HepG2 (cell line): ENCODE data around the gene CD48. TPM values are rescaled to one million over a fixed set of nuclear protein-coding genes. Genes with fewer than 3 reads are reported as not detected.

Experiments
- ATAC-seq: fragments of 200-7000 bp; cut with Tn5 transposase; 3 replicates; pipeline ENCODE4 v1.9.1; 2020; ENCODE audit warnings: mild to moderate bottlenecking, moderate library complexity
- BruUV-seq: library from RNA; stranded (reverse); fragments of 400-500 nt; replicated peaks from 2 replicates; lab custom pipeline; 2021; lab: Mats Ljungman, UMichigan
- CTCF ChIA-PET: fragments of 300-600 bp; formaldehyde crosslinking; extraction: SDS; loops from one replicate; lab custom pipeline; 2021; ENCODE audit warnings: low total read pairs, inconsistent platforms, low intra/inter-chr PET ratio; lab: Yijun Ruan, JAX
- POLR2A ChIA-PET: fragments of 350-600 bp; sonication (Branson Sonifier 250); formaldehyde crosslinking; loops from one replicate; lab custom pipeline; 2020; ENCODE audit warnings: antibody characterized with exemption, inconsistent platforms; lab: Yijun Ruan, JAX
- DNase-seq: peaks from one replicate; pipeline ENCODE4 v3.0.0-alpha.2; 2015; ENCODE audit warnings: low spot score
- FAIRE-seq: peaks from 3 replicates; lab custom pipeline; 2011; peaks lifted over from hg19 to GRCh38; lab: Jason Lieb, UNC
- H2AFZ ChIP-seq: one replicate; pipeline ENCODE4 v1.6.1; 2011; ENCODE audit warnings: low read length, inconsistent platforms
- H3K27ac ChIP-seq: fragments of 300-600 bp; 3 replicates; pipeline ENCODE4 v1.8.0; 2011; ENCODE audit warnings: mixed run types, mild to moderate bottlenecking, mixed read lengths, low read length, inconsistent platforms; ENCODE audit not compliant: insufficient read depth; ENCODE audit errors: extremely low read length
- H3K27me3 ChIP-seq, 2 experiments: fragments of 200-600 bp in 1 of 2; 2 replicates in 1 of 2; 3 replicates in 1 of 2; pipeline versions ENCODE4 v1.6.0 to v1.8.0; 2011; ENCODE audit warnings: low read length in 2 of 2, mild to moderate bottlenecking in 2 of 2, moderate library complexity in 2 of 2, inconsistent platforms in 1 of 2; ENCODE audit not compliant: insufficient read depth in 2 of 2, control insufficient read depth in 1 of 2
- H3K36me3 ChIP-seq, 2 experiments: fragments of 200-600 bp in 1 of 2; replicated peaks in 1 of 2; 2 replicates in 1 of 2; 3 replicates in 1 of 2; pipeline versions ENCODE4 v1.5.1 to v1.8.0; 2011; ENCODE audit warnings: low read length in 2 of 2, inconsistent platforms in 1 of 2; ENCODE audit not compliant: insufficient read depth in 2 of 2, control insufficient read depth in 1 of 2
- H3K4me1 ChIP-seq: 2 replicates; pipeline ENCODE4 v1.5.1; 2012; ENCODE audit warnings: low read length, inconsistent platforms; ENCODE audit not compliant: insufficient read depth
- H3K4me2 ChIP-seq: 2 replicates; pipeline ENCODE4 v1.6.0; 2011; ENCODE audit warnings: low read depth, low read length, inconsistent platforms
- H3K4me3 ChIP-seq, 3 experiments: fragments of 200-600 bp in 1 of 3; sonication (generic), shearing (Covaris generic) in 1 of 3; replicated peaks in 1 of 3; 2 replicates each; pipeline ENCODE4 v1.5.1; 2011 to 2016; ENCODE audit warnings: low read length in 3 of 3, inconsistent platforms in 2 of 3, low read depth in 2 of 3, mild to moderate bottlenecking in 2 of 3, control low read depth in 1 of 3, mixed read lengths in 1 of 3; ENCODE audit not compliant: insufficient read depth in 1 of 3
- H3K79me2 ChIP-seq: one replicate; pipeline ENCODE4 v1.6.1; 2011; ENCODE audit warnings: low read length, inconsistent platforms; ENCODE audit not compliant: insufficient read depth
- H3K9ac ChIP-seq: 2 replicates; pipeline ENCODE4 v1.6.0; 2011; ENCODE audit warnings: mild to moderate bottlenecking, low read depth, low read length, inconsistent platforms; ENCODE audit not compliant: insufficient read depth
- H3K9me3 ChIP-seq: 2 replicates; pipeline ENCODE4 v1.5.1; 2012; ENCODE audit warnings: mild to moderate bottlenecking, low read length
- H4K20me1 ChIP-seq: 2 replicates; pipeline ENCODE4 v1.6.0; 2011; ENCODE audit warnings: inconsistent platforms, mild to moderate bottlenecking, low read length, moderate library complexity; ENCODE audit not compliant: insufficient read depth
- FOXP4 ChIP-seq: sonication (generic); formaldehyde crosslinking; IDR thresholded peaks from 2 replicates; pipeline ENCODE4 v1.4.0; 2020; ENCODE audit warnings: missing genetic modification reagents
- NFAT5 ChIP-seq: sonication (generic); formaldehyde crosslinking; IDR thresholded peaks from 2 replicates; pipeline ENCODE4 v1.4.0; 2020; ENCODE audit warnings: missing genetic modification reagents
- PCBP1 ChIP-seq: fragments of 200-400 bp; formaldehyde crosslinking; IDR thresholded peaks from 2 replicates; pipeline ENCODE4 v1.6.1; 2017; ENCODE audit warnings: mild to moderate bottlenecking, low read depth, low read length, borderline replicate concordance
- PCBP2 ChIP-seq: fragments of 200-400 bp; formaldehyde crosslinking; optimal IDR thresholded peaks from 2 replicates; pipeline ENCODE3; 2018; ENCODE audit warnings: low read length, low read depth; ENCODE audit not compliant: poor library complexity, severe bottlenecking
- SNAI1 ChIP-seq: sonication (generic); formaldehyde crosslinking; IDR thresholded peaks from 2 replicates; pipeline ENCODE4 v1.5.0; 2020; ENCODE audit warnings: mild to moderate bottlenecking, missing genetic modification reagents, borderline replicate concordance
- TP53 ChIP-seq: sonication (generic); formaldehyde crosslinking; conservative IDR thresholded peaks from 2 replicates; pipeline ENCODE4 v1.4.0; 2020; ENCODE audit warnings: missing genetic modification reagents
- TRAFD1 ChIP-seq: sonication (generic); formaldehyde crosslinking; IDR thresholded peaks from 2 replicates; pipeline ENCODE4 v1.5.1; 2020; ENCODE audit warnings: missing genetic modification reagents, mild to moderate bottlenecking, borderline replicate concordance
- TRIM22 ChIP-seq: fragments of 450-650 bp; IDR thresholded peaks from 2 replicates; pipeline ENCODE4 v1.6.1; 2017
- ZFY ChIP-seq: sonication (generic); formaldehyde crosslinking; IDR thresholded peaks from 2 replicates; pipeline ENCODE4 v1.4.0; 2020; ENCODE audit warnings: missing genetic modification reagents
- ZNF562 ChIP-seq: sonication (generic); formaldehyde crosslinking; IDR thresholded peaks from 2 replicates; pipeline ENCODE4 v1.8.0; 2022; ENCODE audit warnings: missing genetic modification reagents, borderline replicate concordance
- ZNF747 ChIP-seq: sonication (generic); formaldehyde crosslinking; IDR thresholded peaks from 2 replicates; pipeline ENCODE4 v1.8.1; 2023; ENCODE audit warnings: missing genetic modification reagents, mild to moderate bottlenecking, borderline replicate concordance
- WGBS: methylation state at CpG from one replicate; pipeline ENCODE4 v1.1.6; 2017; ENCODE audit warnings: low lambda C conversion rate; 5-methylcytosine and 5-hydroxymethylcytosine counted together
- in situ Hi-C: cut with HindIII; loops from 2 replicates; pipeline ENCODE4 v1.10.0; 2017; ENCODE audit warnings: low pct_unique_long_range_greater_than_20kb; ENCODE audit not compliant: extremely low pct_ligation_motif_present
- intact Hi-C: fragments of 100-400 bp; cut with micrococcal nuclease; formaldehyde crosslinking; loops from one replicate; pipeline ENCODE4 v1.10.0; 2022; ENCODE audit not compliant: unreplicated experiment
- polyA plus RNA-seq, 8 experiments: library from polyadenylated mRNA; depleted of rRNA in 3 of 8; stranded (reverse) in 7 of 8; unstranded in 1 of 8; fragments of >200 nt; fragmentation: Illumina TruSeq in 4 of 8; extraction: Trizol in 4 of 8; gene quantifications; 2 replicates each; pipeline versions ENCODE4 v1.2.1 to v1.2.3, GENCODE V29; 2011 to 2016; ENCODE audit warnings: low read depth in 4 of 8, missing spikeins in 1 of 8, mixed read lengths in 1 of 8; ENCODE audit not compliant: insufficient read depth in 1 of 8
- total RNA-seq, 5 experiments: library from RNA; depleted of rRNA; stranded (reverse); fragments of >200 nt; fragmentation: Illumina TruSeq; extraction: Trizol; gene quantifications; 2 replicates each; pipeline ENCODE4 v1.2.3, GENCODE V29; 2016; ENCODE audit warnings: low read depth in 1 of 5

Gene CD48
- total and polyA plus RNA-seq, 2 of the 13 experiments (the other 11 are each of a cell fraction or from before 2014, with no cell fraction given), result not detected

GRCh38 chr1:160704250-160704649 lies 7.4 kb downstream of the CD48 start (continued):
- TF ChIP-seq ZNF747 (CRISPR knock-in tag) (no peak), TP53 (CRISPR knock-in tag) (no peak), PCBP1 (no peak), SNAI1 (no peak), ZFY (CRISPR knock-in tag) (no peak)

- Histone ChIP-seq H3K9me3 (no peaks in the 10 kb centered on the region), H3K4me1 (no peaks in the 10 kb centered on the region), H3K27ac (no peak overlapping the region), H3K27me3 (peaks cover 0 to 4% of the 10 kb centered on the region in 2 experiments; a peak in 2 of 5 replicates), H3K9ac (no peak overlapping the region), H3K79me2 (no peaks in the 10 kb centered on the region), H2AFZ (no peak overlapping the region), H3K4me3 (no peak overlapping the region), H3K4me2 (no peak overlapping the region), H3K36me3 (no peaks in the 10 kb centered on the region), H4K20me1 (no peaks in the 10 kb centered on the region)
- ATAC-seq (no peak), DNase-seq (no peak), FAIRE-seq (no peak)
- WGBS, result 47% methylated on average over 5 of the region's 5 CpGs
- in situ Hi-C loops, result no loop called here
- no TSS peak for BruUV-seq
- intact Hi-C loops, result no loop called here
- CTCF ChIA-PET, result no interaction called here
- POLR2A ChIA-PET, result no interaction called here
- TF ChIP-seq TRAFD1 (no peak), ZNF562 (no peak), FOXP4 (CRISPR knock-in tag) (no peak), NFAT5 (CRISPR knock-in tag) (no peak), PCBP2 (no peak), TRIM22 (no peak)
These were observed 9.5 kb downstream of the CD48 start for GRCh38 chr1:160702100-160702499.
